ENCODE results near the gene TMEM218. TPM values are rescaled to one million over a fixed set of nuclear protein-coding genes. Genes with fewer than 3 reads are reported as not detected.

Gene TMEM218
- total and polyA plus RNA-seq, 10 of the 15 experiments (the other 5 are each of a cell fraction or from before 2014, with no cell fraction given): 11.2 to 50.3 (median 28.8) TPM

- TF ChIP-seq MLLT1 (IDR thresholded peaks at IDR 0.05): peak; percentile 61; the same call in 1 of the 2 replicates
- TF ChIP-seq IKZF1 (conservative IDR thresholded peaks at IDR 0.05): peak; percentile 32; the same call in 1 of the 2 replicates
- TF ChIP-seq FOXK2 (IDR thresholded peaks at IDR 0.05): no peak
- no peak for TF ChIP-seq TARDBP (IDR thresholded peaks at IDR 0.05; ENCODE audit: borderline replicate concordance)
Measured at GRCh38 chr11:125073616-125074483, 37.6 kb downstream of the TMEM218 start (continued).

- BruUV-seq (replicated peaks): TSS peak; percentile 44
- Histone ChIP-seq H3K4me3 (no peak overlapping the region), H3K4me2 (ENCODE audit: control insufficient read depth, insufficient read depth) (peak overlapping the region; percentile 52), H3K79me2 (ENCODE audit: control insufficient read depth, insufficient read depth, low read length) (no peaks in the 10 kb centered on the region), H3K27me3 (replicated peaks in 1 of 2; ENCODE audit: control insufficient read depth in 2 of 2, insufficient read depth in 2 of 2, low read length in 1 of 2) (no peaks in the 10 kb centered on the region), H3K27ac (ENCODE audit: control insufficient read depth, insufficient read depth) (peak overlapping the region; percentile 85), H3K9me3 (replicated peaks; ENCODE audit: control insufficient read depth, insufficient read depth, low read length) (no peaks in the 10 kb centered on the region), H3K9ac (ENCODE audit: control insufficient read depth, insufficient read depth, low read length) (peak overlapping the region; percentile 11; the same call in 1 of the 2 replicates), H3K36me3 (ENCODE audit: control insufficient read depth in 2 of 2, insufficient read depth in 2 of 2, low read length in 1 of 2) (no peaks in the 10 kb centered on the region), H4K20me1 (ENCODE audit: control insufficient read depth, insufficient read depth) (no peaks in the 10 kb centered on the region), H3K4me1 (ENCODE audit: control insufficient read depth, insufficient read depth, low read length) (peaks cover 43% of the 10 kb centered on the region), H2AFZ (ENCODE audit: control insufficient read depth, low read depth, low read length) (peak overlapping the region; percentile 61; the same call in 1 of the 2 replicates)
- intact Hi-C loops (cut with micrococcal nuclease; ENCODE audit: unreplicated experiment) (loop anchor here (1.0 to 2.0 kb wide), 3 partner anchors 10 to 118 kb away; partner anchors contain the start of genes CCDC15, SLC37A2 and TMEM218), in situ Hi-C loops (cut with MboI) (no loop called here)
- TF ChIP-seq MLLT1 (IDR thresholded peaks at IDR 0.05): no peak
- TF ChIP-seq SMARCA5 (IDR thresholded peaks at IDR 0.05): peak; percentile 2; the same call in 1 of the 2 replicates
- no peak for TF ChIP-seq TCF7 (IDR thresholded peaks at IDR 0.05; ENCODE audit: borderline replicate concordance)
- TF ChIP-seq STAT1 (conservative IDR thresholded peaks at IDR 0.05): no peak
- TF ChIP-seq, protein P1, sequence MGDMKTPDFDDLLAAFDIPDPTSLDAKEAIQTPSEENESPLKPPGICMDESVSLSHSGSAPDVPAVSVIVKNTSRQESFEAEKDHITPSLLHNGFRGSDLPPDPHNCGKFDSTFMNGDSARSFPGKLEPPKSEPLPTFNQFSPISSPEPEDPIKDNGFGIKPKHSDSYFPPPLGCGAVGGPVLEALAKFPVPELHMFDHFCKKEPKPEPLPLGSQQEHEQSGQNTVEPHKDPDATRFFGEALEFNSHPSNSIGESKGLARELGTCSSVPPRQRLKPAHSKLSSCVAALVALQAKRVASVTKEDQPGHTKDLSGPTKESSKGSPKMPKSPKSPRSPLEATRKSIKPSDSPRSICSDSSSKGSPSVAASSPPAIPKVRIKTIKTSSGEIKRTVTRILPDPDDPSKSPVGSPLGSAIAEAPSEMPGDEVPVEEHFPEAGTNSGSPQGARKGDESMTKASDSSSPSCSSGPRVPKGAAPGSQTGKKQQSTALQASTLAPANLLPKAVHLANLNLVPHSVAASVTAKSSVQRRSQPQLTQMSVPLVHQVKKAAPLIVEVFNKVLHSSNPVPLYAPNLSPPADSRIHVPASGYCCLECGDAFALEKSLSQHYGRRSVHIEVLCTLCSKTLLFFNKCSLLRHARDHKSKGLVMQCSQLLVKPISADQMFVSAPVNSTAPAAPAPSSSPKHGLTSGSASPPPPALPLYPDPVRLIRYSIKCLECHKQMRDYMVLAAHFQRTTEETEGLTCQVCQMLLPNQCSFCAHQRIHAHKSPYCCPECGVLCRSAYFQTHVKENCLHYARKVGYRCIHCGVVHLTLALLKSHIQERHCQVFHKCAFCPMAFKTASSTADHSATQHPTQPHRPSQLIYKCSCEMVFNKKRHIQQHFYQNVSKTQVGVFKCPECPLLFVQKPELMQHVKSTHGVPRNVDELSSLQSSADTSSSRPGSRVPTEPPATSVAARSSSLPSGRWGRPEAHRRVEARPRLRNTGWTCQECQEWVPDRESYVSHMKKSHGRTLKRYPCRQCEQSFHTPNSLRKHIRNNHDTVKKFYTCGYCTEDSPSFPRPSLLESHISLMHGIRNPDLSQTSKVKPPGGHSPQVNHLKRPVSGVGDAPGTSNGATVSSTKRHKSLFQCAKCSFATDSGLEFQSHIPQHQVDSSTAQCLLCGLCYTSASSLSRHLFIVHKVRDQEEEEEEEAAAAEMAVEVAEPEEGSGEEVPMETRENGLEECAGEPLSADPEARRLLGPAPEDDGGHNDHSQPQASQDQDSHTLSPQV (IDR thresholded peaks at IDR 0.05): no peak
- no peak for TF ChIP-seq NFYB (IDR thresholded peaks at IDR 0.05; ENCODE audit: insufficient read depth, low read depth, low read length)
- no peak for ATAC-seq
- no peak for FAIRE-seq
- RAD21 ChIA-PET (ENCODE audit: unreplicated experiment): interaction anchor here (0.8 to 5.9 kb wide), 15 partner anchors 9 to 404 kb away, joined by 3 to 87 read pairs (median 4); partner anchors contain the start of genes CCDC15, SLC37A2 and TMEM218
- no peak for DNase-seq (ENCODE audit: low read depth, low spot score)
- WGBS (ENCODE audit: insufficient coverage, insufficient replicate concordance, low lambda C conversion rate, missing lambda C conversion rate): 78% methylated on average over 12 of the region's 12 CpGs
- POLR2A ChIA-PET: interaction anchor here (1.4 to 4.1 kb wide), 5 partner anchors 10 to 119 kb away, joined by 4 to 55 read pairs (median 12); partner anchors contain the start of genes CCDC15, SLC37A2 and TMEM218
- SMC1A ChIA-PET (ENCODE audit: uncharacterized antibody, unreplicated experiment): interaction anchor here (0.6 to 5.0 kb wide), 12 partner anchors 9 to 153 kb away, joined by 3 to 57 read pairs (median 4); partner anchors contain the start of genes CCDC15, SLC37A2 and TMEM218
- CTCF ChIA-PET: interaction anchor here (0.8 to 6.6 kb wide), 12 partner anchors 10 to 330 kb away, joined by 3 to 46 read pairs (median 4); partner anchors contain the start of genes CCDC15, SLC37A2 and TMEM218
Measured at GRCh38 chr11:125072961-125073590, 38.4 kb downstream of the TMEM218 start.
